Posterior cingulate gyrus (tissue), 11 donors: ENCODE data around the gene ZNF3.

Experiments used
- DNase-seq, 10 donors: peaks; one replicate each; pipeline versions ENCODE4 v3.0.0 to v3.0.0-alpha.2; 2020 to 2021; ENCODE audit warnings: mixed read lengths in 3 of 10
- intact Hi-C: fragments of 100-400 bp; cut with DNase I; formaldehyde crosslinking; loops from one replicate; pipeline ENCODE4 v1.15.1; 2023

The ZNF3 gene

GRCh38 chr7:100081535-100082102 is at the start of gene ZNF3:
Gene ZNF3, minus strand, starts transcription at chr7:100081723. Its CDS starts 4,366 bp downstream, at chr7:100077357.
- DNase-seq: peak; percentile 98 to 100 (median 99)
- intact Hi-C loops: no loop called here

GRCh38 chr7:100130608-100131453 is 49.3 kb upstream of the ZNF3 start:
- peak; percentile 56 to 96 (median 86) for DNase-seq
- intact Hi-C loops: loop anchor here (10.0 kb wide), 1 partner anchor 84 kb away; the partner anchor contains the start of gene PVRIG

GRCh38 chr7:100130220-100130607 is 48.7 kb upstream of the ZNF3 start:
- DNase-seq: peak in 2 of 10 donors; percentile 2 to 3
- intact Hi-C loops: loop anchor here (10.0 kb wide), 1 partner anchor 85 kb away; the partner anchor contains the start of gene PVRIG

GRCh38 chr7:100128637-100128963 is 47.1 kb upstream of the ZNF3 start:
- intact Hi-C loops: no loop called here

GRCh38 chr7:100127866-100128636 is 46.5 kb upstream of the ZNF3 start:
- intact Hi-C loops: loop anchor here (2.0 kb wide), 1 partner anchor 27 kb away; the partner anchor contains the start of genes AP4M1 and MCM7

More at GRCh38 chr7:100128637-100128963, 47.1 kb upstream of the ZNF3 start:
- peak in 3 of 10 donors; percentile 3 to 39 (median 16) for DNase-seq

GRCh38 chr7:100126931-100127865 is 45.7 kb upstream of the ZNF3 start, which contains the start of gene MBLAC1:
Gene MBLAC1, plus strand, starts transcription at chr7:100126967. Its CDS starts 429 bp downstream, at chr7:100127396.
- peak; percentile 87 to 98 (median 92) for DNase-seq
- intact Hi-C loops: loop anchor here (2.0 kb wide), 1 partner anchor 26 kb away; the partner anchor contains the start of genes AP4M1 and MCM7

More at GRCh38 chr7:100127866-100128636, 46.5 kb upstream of the ZNF3 start:
- peak in 5 of 10 donors; percentile 11 to 87 (median 75) for DNase-seq

GRCh38 chr7:100126239-100126930 is 44.9 kb upstream of the ZNF3 start:
- peak in 1 of 10 donors; percentile 85 for DNase-seq
- intact Hi-C loops: loop anchor here (2.0 kb wide), 1 partner anchor 26 kb away; the partner anchor contains the start of genes AP4M1 and MCM7

GRCh38 chr7:100124301-100125230 is 43.0 kb upstream of the ZNF3 start:
- peak in 2 of 10 donors; percentile 3 to 16 for DNase-seq
- intact Hi-C loops: no loop called here

- peak in 2 of 10 donors; percentile 9 to 13 for DNase-seq
- intact Hi-C loops: no loop called here
These were observed 41.0 kb upstream of the ZNF3 start for GRCh38 chr7:100122568-100122967.

- peak in 3 of 10 donors; percentile 14 to 35 (median 32) for DNase-seq
- intact Hi-C loops: no loop called here
These were observed 40.5 kb upstream of the ZNF3 start for GRCh38 chr7:100122067-100122466.

GRCh38 chr7:100120733-100121036 is 39.2 kb upstream of the ZNF3 start:
- intact Hi-C loops: no loop called here
- DNase-seq: peak in 1 of 10 donors; percentile 30

GRCh38 chr7:100119970-100120732 is 38.6 kb upstream of the ZNF3 start:
- intact Hi-C loops: loop anchor here (1.0 kb wide), 1 partner anchor 19 kb away; the partner anchor contains the start of genes AP4M1 and MCM7
- DNase-seq: peak; percentile 64 to 96 (median 77)

- intact Hi-C loops: loop anchor here (1.0 kb wide), 1 partner anchor 18 kb away; the partner anchor contains the start of genes AP4M1 and MCM7
These were observed 37.8 kb upstream of the ZNF3 start, which contains the start of the genes CNPY4 and TAF6 for GRCh38 chr7:100119072-100119969. Gene CNPY4, plus strand, starts transcription at chr7:100119634. Its CDS starts 111 bp downstream, at chr7:100119745. Gene TAF6, minus strand, starts transcription at chr7:100119358. Its CDS starts 5,149 bp downstream, at chr7:100114209.

GRCh38 chr7:100118388-100119071 is 37.0 kb upstream of the ZNF3 start:
- intact Hi-C loops: loop anchor here (1.0 kb wide), 1 partner anchor 17 kb away; the partner anchor contains the start of genes AP4M1 and MCM7
- DNase-seq: peak in 1 of 10 donors; percentile 19

More at GRCh38 chr7:100119072-100119969, 37.8 kb upstream of the ZNF3 start, which contains the start of the genes CNPY4 and TAF6:
- peak; percentile 94 to 99 (median 96) for DNase-seq

GRCh38 chr7:100115026-100115425 is 33.5 kb upstream of the ZNF3 start:
- DNase-seq: no peak

More at GRCh38 chr7:100115026-100115425, 33.5 kb upstream of the ZNF3 start:
- intact Hi-C loops: no loop called here
